ENCODE results near the gene LILRA2.

The LILRA2 gene

DNA sequence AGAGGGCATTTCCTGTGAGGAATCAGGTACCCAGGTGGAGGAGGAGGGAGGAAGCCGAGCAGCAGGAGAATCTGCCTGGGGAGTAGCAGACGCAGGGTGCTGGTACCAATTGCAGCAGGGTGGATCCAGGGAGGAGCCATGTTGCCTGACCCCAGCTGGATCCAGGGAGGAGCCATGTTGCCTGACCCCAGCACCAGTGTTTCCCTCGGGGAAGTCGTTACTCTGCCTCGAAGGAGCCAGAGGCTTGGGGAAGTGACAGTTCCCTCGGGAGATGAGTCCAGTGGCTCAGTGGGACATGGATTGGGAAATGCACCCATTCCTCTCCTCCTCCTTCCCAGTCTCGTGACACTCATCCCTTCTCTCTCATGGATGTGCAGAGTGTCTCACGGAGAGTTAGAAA lies 39.4 kb upstream of the LILRA2 start:
- no peak for ATAC-seq
- no peak for TF ChIP-seq SNAI2 (CRISPR knock-in tag; IDR thresholded peaks at IDR 0.05)
- TF ChIP-seq, protein P1, sequence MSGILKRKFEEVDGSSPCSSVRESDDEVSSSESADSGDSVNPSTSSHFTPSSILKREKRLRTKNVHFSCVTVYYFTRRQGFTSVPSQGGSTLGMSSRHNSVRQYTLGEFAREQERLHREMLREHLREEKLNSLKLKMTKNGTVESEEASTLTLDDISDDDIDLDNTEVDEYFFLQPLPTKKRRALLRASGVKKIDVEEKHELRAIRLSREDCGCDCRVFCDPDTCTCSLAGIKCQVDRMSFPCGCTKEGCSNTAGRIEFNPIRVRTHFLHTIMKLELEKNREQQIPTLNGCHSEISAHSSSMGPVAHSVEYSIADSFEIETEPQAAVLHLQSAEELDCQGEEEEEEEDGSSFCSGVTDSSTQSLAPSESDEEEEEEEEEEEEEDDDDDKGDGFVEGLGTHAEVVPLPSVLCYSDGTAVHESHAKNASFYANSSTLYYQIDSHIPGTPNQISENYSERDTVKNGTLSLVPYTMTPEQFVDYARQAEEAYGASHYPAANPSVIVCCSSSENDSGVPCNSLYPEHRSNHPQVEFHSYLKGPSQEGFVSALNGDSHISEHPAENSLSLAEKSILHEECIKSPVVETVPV (CRISPR knock-in tag; IDR thresholded peaks at IDR 0.05) = no peak
- TF ChIP-seq OSR1 (CRISPR knock-in tag; IDR thresholded peaks at IDR 0.05) = no peak
- TF ChIP-seq ZNF565 (CRISPR knock-in tag; conservative IDR thresholded peaks at IDR 0.05; ENCODE audit: low read depth) = no peak
- TF ChIP-seq, protein P2, sequence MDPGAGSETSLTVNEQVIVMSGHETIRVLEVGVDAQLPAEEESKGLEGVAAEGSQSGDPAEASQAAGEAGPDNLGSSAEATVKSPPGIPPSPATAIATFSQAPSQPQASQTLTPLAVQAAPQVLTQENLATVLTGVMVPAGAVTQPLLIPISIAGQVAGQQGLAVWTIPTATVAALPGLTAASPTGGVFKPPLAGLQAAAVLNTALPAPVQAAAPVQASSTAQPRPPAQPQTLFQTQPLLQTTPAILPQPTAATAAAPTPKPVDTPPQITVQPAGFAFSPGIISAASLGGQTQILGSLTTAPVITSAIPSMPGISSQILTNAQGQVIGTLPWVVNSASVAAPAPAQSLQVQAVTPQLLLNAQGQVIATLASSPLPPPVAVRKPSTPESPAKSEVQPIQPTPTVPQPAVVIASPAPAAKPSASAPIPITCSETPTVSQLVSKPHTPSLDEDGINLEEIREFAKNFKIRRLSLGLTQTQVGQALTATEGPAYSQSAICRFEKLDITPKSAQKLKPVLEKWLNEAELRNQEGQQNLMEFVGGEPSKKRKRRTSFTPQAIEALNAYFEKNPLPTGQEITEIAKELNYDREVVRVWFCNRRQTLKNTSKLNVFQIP (CRISPR knock-in tag; IDR thresholded peaks at IDR 0.05; ENCODE audit: borderline replicate concordance, low read depth) = no peak
- TF ChIP-seq ZFP3 (CRISPR knock-in tag; IDR thresholded peaks at IDR 0.05) = no peak
- TF ChIP-seq TCF4 (CRISPR knock-in tag; IDR thresholded peaks at IDR 0.05; ENCODE audit: borderline replicate concordance) = no peak
- TF ChIP-seq, protein P3, sequence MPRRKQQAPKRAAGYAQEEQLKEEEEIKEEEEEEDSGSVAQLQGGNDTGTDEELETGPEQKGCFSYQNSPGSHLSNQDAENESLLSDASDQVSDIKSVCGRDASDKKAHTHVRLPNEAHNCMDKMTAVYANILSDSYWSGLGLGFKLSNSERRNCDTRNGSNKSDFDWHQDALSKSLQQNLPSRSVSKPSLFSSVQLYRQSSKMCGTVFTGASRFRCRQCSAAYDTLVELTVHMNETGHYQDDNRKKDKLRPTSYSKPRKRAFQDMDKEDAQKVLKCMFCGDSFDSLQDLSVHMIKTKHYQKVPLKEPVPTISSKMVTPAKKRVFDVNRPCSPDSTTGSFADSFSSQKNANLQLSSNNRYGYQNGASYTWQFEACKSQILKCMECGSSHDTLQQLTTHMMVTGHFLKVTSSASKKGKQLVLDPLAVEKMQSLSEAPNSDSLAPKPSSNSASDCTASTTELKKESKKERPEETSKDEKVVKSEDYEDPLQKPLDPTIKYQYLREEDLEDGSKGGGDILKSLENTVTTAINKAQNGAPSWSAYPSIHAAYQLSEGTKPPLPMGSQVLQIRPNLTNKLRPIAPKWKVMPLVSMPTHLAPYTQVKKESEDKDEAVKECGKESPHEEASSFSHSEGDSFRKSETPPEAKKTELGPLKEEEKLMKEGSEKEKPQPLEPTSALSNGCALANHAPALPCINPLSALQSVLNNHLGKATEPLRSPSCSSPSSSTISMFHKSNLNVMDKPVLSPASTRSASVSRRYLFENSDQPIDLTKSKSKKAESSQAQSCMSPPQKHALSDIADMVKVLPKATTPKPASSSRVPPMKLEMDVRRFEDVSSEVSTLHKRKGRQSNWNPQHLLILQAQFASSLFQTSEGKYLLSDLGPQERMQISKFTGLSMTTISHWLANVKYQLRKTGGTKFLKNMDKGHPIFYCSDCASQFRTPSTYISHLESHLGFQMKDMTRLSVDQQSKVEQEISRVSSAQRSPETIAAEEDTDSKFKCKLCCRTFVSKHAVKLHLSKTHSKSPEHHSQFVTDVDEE (CRISPR knock-in tag; IDR thresholded peaks at IDR 0.05) = no peak
- TF ChIP-seq TOX (CRISPR knock-in tag; IDR thresholded peaks at IDR 0.05; ENCODE audit: borderline replicate concordance) = no peak
- no peak for TF ChIP-seq ZC3H10 (CRISPR knock-in tag; IDR thresholded peaks at IDR 0.05)
- TF ChIP-seq, protein P4, sequence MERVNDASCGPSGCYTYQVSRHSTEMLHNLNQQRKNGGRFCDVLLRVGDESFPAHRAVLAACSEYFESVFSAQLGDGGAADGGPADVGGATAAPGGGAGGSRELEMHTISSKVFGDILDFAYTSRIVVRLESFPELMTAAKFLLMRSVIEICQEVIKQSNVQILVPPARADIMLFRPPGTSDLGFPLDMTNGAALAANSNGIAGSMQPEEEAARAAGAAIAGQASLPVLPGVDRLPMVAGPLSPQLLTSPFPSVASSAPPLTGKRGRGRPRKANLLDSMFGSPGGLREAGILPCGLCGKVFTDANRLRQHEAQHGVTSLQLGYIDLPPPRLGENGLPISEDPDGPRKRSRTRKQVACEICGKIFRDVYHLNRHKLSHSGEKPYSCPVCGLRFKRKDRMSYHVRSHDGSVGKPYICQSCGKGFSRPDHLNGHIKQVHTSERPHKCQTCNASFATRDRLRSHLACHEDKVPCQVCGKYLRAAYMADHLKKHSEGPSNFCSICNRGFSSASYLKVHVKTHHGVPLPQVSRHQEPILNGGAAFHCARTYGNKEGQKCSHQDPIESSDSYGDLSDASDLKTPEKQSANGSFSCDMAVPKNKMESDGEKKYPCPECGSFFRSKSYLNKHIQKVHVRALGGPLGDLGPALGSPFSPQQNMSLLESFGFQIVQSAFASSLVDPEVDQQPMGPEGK (CRISPR knock-in tag; IDR thresholded peaks at IDR 0.05; ENCODE audit: borderline replicate concordance) = no peak
- TF ChIP-seq ZNF8 (CRISPR knock-in tag; IDR thresholded peaks at IDR 0.05) = no peak
- no peak for TF ChIP-seq ZNF70 (CRISPR knock-in tag; IDR thresholded peaks at IDR 0.05)
- no peak for TF ChIP-seq ARNTL (CRISPR knock-in tag; IDR thresholded peaks at IDR 0.05; ENCODE audit: borderline replicate concordance, low read depth)
- TF ChIP-seq, protein P5, sequence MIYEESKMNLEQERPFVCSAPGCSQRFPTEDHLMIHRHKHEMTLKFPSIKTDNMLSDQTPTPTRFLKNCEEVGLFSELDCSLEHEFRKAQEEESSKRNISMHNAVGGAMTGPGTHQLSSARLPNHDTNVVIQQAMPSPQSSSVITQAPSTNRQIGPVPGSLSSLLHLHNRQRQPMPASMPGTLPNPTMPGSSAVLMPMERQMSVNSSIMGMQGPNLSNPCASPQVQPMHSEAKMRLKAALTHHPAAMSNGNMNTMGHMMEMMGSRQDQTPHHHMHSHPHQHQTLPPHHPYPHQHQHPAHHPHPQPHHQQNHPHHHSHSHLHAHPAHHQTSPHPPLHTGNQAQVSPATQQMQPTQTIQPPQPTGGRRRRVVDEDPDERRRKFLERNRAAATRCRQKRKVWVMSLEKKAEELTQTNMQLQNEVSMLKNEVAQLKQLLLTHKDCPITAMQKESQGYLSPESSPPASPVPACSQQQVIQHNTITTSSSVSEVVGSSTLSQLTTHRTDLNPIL (CRISPR knock-in tag; IDR thresholded peaks at IDR 0.05; ENCODE audit: low read depth) = no peak

DNA sequence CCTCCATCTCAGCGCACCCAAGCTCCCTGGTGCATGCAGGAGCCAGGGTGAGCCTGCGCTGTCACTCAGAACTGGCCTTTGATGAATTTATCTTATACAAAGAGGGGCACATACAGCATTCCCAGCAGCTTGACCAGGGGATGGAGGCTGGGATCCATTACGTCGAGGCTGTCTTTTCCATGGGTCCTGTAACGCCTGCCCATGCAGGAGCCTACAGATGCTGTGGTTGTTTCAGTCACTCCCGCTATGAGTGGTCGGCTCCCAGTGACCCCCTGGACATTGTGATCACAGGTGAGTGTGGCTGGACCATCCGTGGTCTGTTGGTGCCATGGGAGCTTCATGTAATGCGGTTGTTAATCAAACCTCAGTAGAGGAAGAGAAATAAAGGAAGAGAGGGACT lies 38.0 kb upstream of the LILRA2 start:
- no peak for ATAC-seq
- TF ChIP-seq ZNF565 (CRISPR knock-in tag; conservative IDR thresholded peaks at IDR 0.05; ENCODE audit: low read depth) (no peak), ZC3H10 (CRISPR knock-in tag; IDR thresholded peaks at IDR 0.05) (no peak)

DNA sequence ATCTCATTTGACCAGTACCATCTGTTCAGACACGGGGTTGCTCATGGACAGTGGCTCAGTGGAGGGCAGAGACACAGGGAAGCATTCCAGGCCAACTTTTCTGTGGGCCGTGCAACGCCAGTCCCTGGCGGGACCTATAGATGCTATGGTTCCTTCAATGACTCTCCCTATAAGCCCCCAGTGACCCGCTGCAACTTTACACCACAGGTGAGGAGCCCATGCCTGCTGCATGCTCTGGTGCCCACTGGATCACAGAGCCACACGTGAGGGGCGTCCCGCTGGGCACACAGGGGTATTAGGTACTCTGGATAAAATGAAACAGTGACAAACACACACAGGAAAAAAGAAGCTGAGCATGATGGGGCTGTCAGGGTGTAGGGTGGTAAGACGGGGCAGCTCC lies 36.6 kb upstream of the LILRA2 start:
- ATAC-seq = no peak
- no peak for TF ChIP-seq TCF4 (CRISPR knock-in tag; IDR thresholded peaks at IDR 0.05; ENCODE audit: borderline replicate concordance)
- TF ChIP-seq ZFP3 (CRISPR knock-in tag; IDR thresholded peaks at IDR 0.05) = no peak
- TF ChIP-seq, protein P1 (CRISPR knock-in tag; IDR thresholded peaks at IDR 0.05) = no peak

DNA sequence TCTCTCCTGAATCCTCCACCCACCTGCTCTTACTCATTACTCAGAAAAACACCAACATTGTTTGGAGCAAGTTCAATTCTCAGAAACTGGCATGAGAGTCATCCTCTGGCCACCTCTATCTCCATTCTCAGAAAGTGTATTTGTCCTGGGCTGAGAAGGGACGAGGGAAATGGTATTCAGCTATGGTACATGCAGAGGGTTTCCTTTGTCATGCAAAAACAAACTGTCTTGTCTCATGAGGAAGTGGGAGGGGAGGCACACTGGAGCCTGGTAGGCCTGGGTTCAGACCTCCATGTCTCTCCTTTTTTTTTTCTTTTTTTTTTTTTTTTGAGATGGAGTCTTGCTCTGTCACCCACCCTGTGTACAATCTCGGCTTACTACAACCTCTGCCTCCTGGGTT lies 31.9 kb upstream of the LILRA2 start:
- no peak for ATAC-seq
- TF ChIP-seq, protein P1 (CRISPR knock-in tag; IDR thresholded peaks at IDR 0.05) = no peak
- TF ChIP-seq ZNF70 (CRISPR knock-in tag; IDR thresholded peaks at IDR 0.05) (no peak), CSDC2 (CRISPR knock-in tag; IDR thresholded peaks at IDR 0.05) (no peak), ZFP3 (CRISPR knock-in tag; IDR thresholded peaks at IDR 0.05) (no peak), ARNTL (CRISPR knock-in tag; IDR thresholded peaks at IDR 0.05; ENCODE audit: borderline replicate concordance, low read depth) (no peak), ZNF565 (CRISPR knock-in tag; conservative IDR thresholded peaks at IDR 0.05; ENCODE audit: low read depth) (no peak), TOX (CRISPR knock-in tag; IDR thresholded peaks at IDR 0.05; ENCODE audit: borderline replicate concordance) (no peak), ZNF8 (CRISPR knock-in tag; IDR thresholded peaks at IDR 0.05) (no peak), ISL1 (CRISPR knock-in tag; IDR thresholded peaks at IDR 0.05) (no peak), ZFP30 (CRISPR knock-in tag; IDR thresholded peaks at IDR 0.05) (no peak), GLIS3 (CRISPR knock-in tag; IDR thresholded peaks at IDR 0.05) (no peak), OSR1 (CRISPR knock-in tag; IDR thresholded peaks at IDR 0.05) (no peak)
- TF ChIP-seq, protein P4 (CRISPR knock-in tag; IDR thresholded peaks at IDR 0.05; ENCODE audit: borderline replicate concordance) = no peak

Data from SK-N-SH treated with all-trans-retinoic acid at 6 μM for 48 hours (cell line).